Stomach (tissue), 4 donors: Measurements from ENCODE around the gene MAPK9.

Experiments used
- CTCF ChIP-seq, 7 experiments: fragments of 450-650 bp in 4 of 7; fragments of 200-600 bp in 3 of 7; sonication (generic) in 3 of 7; IDR thresholded peaks; one replicate each; pipeline ENCODE4 v1.5.1; 2016 to 2019; ENCODE audit warnings: antibody characterized with exemption in 7 of 7, control low read depth in 2 of 7, mild to moderate bottlenecking in 1 of 7
- EP300 ChIP-seq: sonication (generic); formaldehyde crosslinking; IDR thresholded peaks from one replicate; pipeline ENCODE4 v1.6.1; 2017; ENCODE audit warnings: antibody characterized with exemption
- POLR2A ChIP-seq, 4 donors: fragments of 450-650 bp; IDR thresholded peaks; one replicate each; pipeline ENCODE4 v1.6.1; 2016; ENCODE audit warnings: antibody characterized with exemption in 4 of 4, control low read depth in 2 of 4, mild to moderate bottlenecking in 1 of 4, moderate library complexity in 1 of 4
- POLR2AphosphoS5 ChIP-seq, 3 donors: sonication (generic); formaldehyde crosslinking; IDR thresholded peaks; one replicate each; pipeline ENCODE4 v1.6.1; 2016; ENCODE audit warnings: antibody characterized with exemption in 3 of 3

- TF ChIP-seq CTCF (IDR thresholded peaks at IDR 0.05) (no peak), POLR2A (IDR thresholded peaks at IDR 0.05) (no peak), POLR2AphosphoS5 (IDR thresholded peaks at IDR 0.05) (no peak), EP300 (no peak)
These were observed 11.5 kb upstream of the MAPK9 start for GRCh38 chr5:180303226-180304015.
